Measurements from ENCODE around the gene SAMSN1. TPM values are rescaled to one million over a fixed set of nuclear protein-coding genes. Genes with fewer than 3 reads are reported as not detected.

The SAMSN1 gene
- total RNA-seq, 2 donors from 2014 or later, result 1.8 to 4.6 TPM

GRCh38 chr21:14587266-14587665, 41.2 kb upstream of the SAMSN1 start:
- no peaks in the 10 kb centered on the region for H3K9me3 ChIP-seq
- intact Hi-C loops (cut with DNase I), result no loop called here
- DNase-seq, result no peak
- H3K4me3 ChIP-seq, result no peak overlapping the region
- no peaks in the 10 kb centered on the region for H3K27me3 ChIP-seq
- H3K36me3 ChIP-seq (replicated peaks in 1 of 2; ENCODE audit: insufficient read depth in 1 of 2, low read depth in 2 of 2), result no peaks in the 10 kb centered on the region
- TF ChIP-seq, protein P1, sequence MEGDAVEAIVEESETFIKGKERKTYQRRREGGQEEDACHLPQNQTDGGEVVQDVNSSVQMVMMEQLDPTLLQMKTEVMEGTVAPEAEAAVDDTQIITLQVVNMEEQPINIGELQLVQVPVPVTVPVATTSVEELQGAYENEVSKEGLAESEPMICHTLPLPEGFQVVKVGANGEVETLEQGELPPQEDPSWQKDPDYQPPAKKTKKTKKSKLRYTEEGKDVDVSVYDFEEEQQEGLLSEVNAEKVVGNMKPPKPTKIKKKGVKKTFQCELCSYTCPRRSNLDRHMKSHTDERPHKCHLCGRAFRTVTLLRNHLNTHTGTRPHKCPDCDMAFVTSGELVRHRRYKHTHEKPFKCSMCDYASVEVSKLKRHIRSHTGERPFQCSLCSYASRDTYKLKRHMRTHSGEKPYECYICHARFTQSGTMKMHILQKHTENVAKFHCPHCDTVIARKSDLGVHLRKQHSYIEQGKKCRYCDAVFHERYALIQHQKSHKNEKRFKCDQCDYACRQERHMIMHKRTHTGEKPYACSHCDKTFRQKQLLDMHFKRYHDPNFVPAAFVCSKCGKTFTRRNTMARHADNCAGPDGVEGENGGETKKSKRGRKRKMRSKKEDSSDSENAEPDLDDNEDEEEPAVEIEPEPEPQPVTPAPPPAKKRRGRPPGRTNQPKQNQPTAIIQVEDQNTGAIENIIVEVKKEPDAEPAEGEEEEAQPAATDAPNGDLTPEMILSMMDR (IDR thresholded peaks at IDR 0.05), result no peak
- no peak for TF ChIP-seq POLR2A (IDR thresholded peaks at IDR 0.05)
- no peaks in the 10 kb centered on the region for H3K4me1 ChIP-seq
- no peak overlapping the region for H3K27ac ChIP-seq
- no peak for ATAC-seq

DNA sequence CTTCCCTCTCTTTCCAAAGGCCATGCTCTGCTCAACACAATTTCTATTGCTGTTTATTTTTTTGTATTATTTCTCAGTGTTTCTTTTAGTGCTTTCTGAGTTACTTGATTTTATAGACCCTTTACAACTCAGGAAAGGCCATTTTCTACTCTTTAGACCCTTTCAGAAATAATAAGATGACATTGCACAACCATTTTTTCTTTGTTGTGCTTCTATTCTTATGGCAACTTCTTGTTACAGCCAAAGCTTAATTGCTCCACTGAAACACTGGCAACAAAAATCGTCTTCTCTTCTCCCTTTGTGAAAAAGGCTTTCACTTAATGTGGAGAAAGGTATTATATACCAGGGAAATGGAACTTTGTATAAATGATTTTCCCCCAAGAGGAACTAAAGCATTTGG, 39.0 kb upstream of the SAMSN1 start:
- intact Hi-C loops (cut with DNase I), result no loop called here
- ATAC-seq, result no peak
- H3K9me3 ChIP-seq, result no peaks in the 10 kb centered on the region
- no peaks in the 10 kb centered on the region for H3K36me3 ChIP-seq (replicated peaks in 1 of 2; ENCODE audit: insufficient read depth in 1 of 2, low read depth in 2 of 2)
- 12 to 23% methylated on average over 1 of the region's 1 CpG for WGBS, 2 donors
- H3K4me1 ChIP-seq, result no peaks in the 10 kb centered on the region
- TF ChIP-seq POLR2A (IDR thresholded peaks at IDR 0.05), result no peak
- TF ChIP-seq, protein P1 (IDR thresholded peaks at IDR 0.05), result no peak
- no peak for DNase-seq
- H3K27me3 ChIP-seq, result no peaks in the 10 kb centered on the region
- H3K4me3 ChIP-seq, result no peak overlapping the region
- no peak overlapping the region for H3K27ac ChIP-seq

- no peaks in the 10 kb centered on the region for H3K27me3 ChIP-seq
- H3K4me1 ChIP-seq, result no peaks in the 10 kb centered on the region
- H3K27ac ChIP-seq, result no peak overlapping the region
- ATAC-seq (no peak), DNase-seq (no peak)
- 36 to 37% methylated on average over 2 of the region's 2 CpGs for WGBS, 2 donors
- no peaks in the 10 kb centered on the region for H3K9me3 ChIP-seq
- TF ChIP-seq POLR2A (IDR thresholded peaks at IDR 0.05), result no peak
- TF ChIP-seq, protein P1 (IDR thresholded peaks at IDR 0.05), result no peak
- H3K36me3 ChIP-seq (replicated peaks in 1 of 2; ENCODE audit: insufficient read depth in 1 of 2, low read depth in 2 of 2), result no peaks in the 10 kb centered on the region
- no peak overlapping the region for H3K4me3 ChIP-seq
- intact Hi-C loops (cut with DNase I), result no loop called here
Measured at GRCh38 chr21:14584357-14585095, 38.4 kb upstream of the SAMSN1 start.

DNA sequence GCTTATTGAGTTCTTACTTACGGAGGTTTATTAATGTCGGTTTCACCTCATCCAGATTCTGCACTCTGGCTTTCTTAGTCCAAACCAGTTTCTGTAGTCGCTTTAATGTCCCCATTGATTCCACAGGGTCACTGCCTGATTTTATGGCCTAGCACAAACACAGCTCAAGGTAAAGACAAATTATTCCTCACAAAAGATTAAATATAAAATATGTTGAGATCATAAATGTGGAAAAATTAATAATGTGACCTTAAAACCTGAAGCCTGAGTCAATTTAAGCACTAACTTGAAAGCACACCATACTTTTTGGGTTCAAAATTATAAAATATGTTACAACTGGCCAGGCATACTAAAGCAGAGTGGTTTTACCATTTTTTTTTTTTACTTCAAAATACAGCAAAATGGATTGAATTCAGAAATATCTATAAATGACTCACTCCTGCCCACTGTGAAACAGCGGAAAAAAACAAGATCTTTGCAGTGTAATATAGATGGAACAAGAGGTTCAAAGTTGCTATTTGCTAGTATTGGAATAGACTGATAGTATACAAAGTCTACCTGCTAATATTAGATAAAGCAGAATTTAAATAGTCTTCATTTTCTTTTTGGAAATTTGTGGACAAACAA, 37.6 kb upstream of the SAMSN1 start:
- TF ChIP-seq POLR2A (IDR thresholded peaks at IDR 0.05), result no peak
- TF ChIP-seq, protein P1 (IDR thresholded peaks at IDR 0.05), result no peak
- Histone ChIP-seq H3K36me3 (replicated peaks in 1 of 2; ENCODE audit: insufficient read depth in 1 of 2, low read depth in 2 of 2) (no peaks in the 10 kb centered on the region), H3K9me3 (no peaks in the 10 kb centered on the region), H3K27ac (no peak overlapping the region), H3K4me1 (no peaks in the 10 kb centered on the region), H3K4me3 (no peak overlapping the region), H3K27me3 (no peaks in the 10 kb centered on the region)
- 91 to 93% methylated on average over 4 of the region's 4 CpGs for WGBS, 2 donors
- no peak for DNase-seq
- no peak for ATAC-seq
- intact Hi-C loops (cut with DNase I), result no loop called here

All from body of pancreas (tissue), 4 donors.